ENCODE data around the gene GPRIN3.
"Not testable (repeated sequence)": the region's sequence is repeated elsewhere in the genome, so short reads cannot be mapped to it uniquely, and the experiment has no call there.

GPRIN3 gene

GRCh38 chr4:89314291-89314690 is 6.7 kb upstream of the GPRIN3 start:
- no peak overlapping the region for H3K4me3 ChIP-seq (ENCODE audit: low read depth, low read length)

GRCh38 chr4:89312066-89312465 is 4.5 kb upstream of the GPRIN3 start:
- no peak overlapping the region for H3K4me3 ChIP-seq (ENCODE audit: low read depth, low read length)

GRCh38 chr4:89311433-89311832 is 3.8 kb upstream of the GPRIN3 start:
- no peak overlapping the region for H3K4me3 ChIP-seq (ENCODE audit: low read depth, low read length)

GRCh38 chr4:89309154-89309553 is 1.6 kb upstream of the GPRIN3 start:
- not testable (repeated sequence) for H3K4me3 ChIP-seq (ENCODE audit: low read depth, low read length)

GRCh38 chr4:89308161-89308500 is 531 bp upstream of the GPRIN3 start:
- H3K4me3 ChIP-seq (ENCODE audit: low read depth, low read length) = no peak overlapping the region

- peak overlapping the region; percentile 59 for H3K4me3 ChIP-seq (ENCODE audit: low read depth, low read length)
Measured at GRCh38 chr4:89307178-89307445, 488 bp downstream of the GPRIN3 start.

- no peak overlapping the region for H3K4me3 ChIP-seq (ENCODE audit: low read depth, low read length)
Measured at GRCh38 chr4:89306486-89307177, 968 bp downstream of the GPRIN3 start.

- no peak overlapping the region for H3K4me3 ChIP-seq (ENCODE audit: low read depth, low read length)
Measured at GRCh38 chr4:89305712-89306437, 1.7 kb downstream of the GPRIN3 start.

- no peak overlapping the region for H3K4me3 ChIP-seq (ENCODE audit: low read depth, low read length)
Measured at GRCh38 chr4:89305028-89305427, 2.6 kb downstream of the GPRIN3 start.

- no peak overlapping the region for H3K4me3 ChIP-seq (ENCODE audit: low read depth, low read length)
Measured at GRCh38 chr4:89303814-89304388, 3.7 kb downstream of the GPRIN3 start.

GRCh38 chr4:89303177-89303576 is 4.4 kb downstream of the GPRIN3 start:
- no peak overlapping the region for H3K4me3 ChIP-seq (ENCODE audit: low read depth, low read length)

GRCh38 chr4:89301902-89302301 is 5.7 kb downstream of the GPRIN3 start:
- no peak overlapping the region for H3K4me3 ChIP-seq (ENCODE audit: low read depth, low read length)

GRCh38 chr4:89301003-89301402 is 6.6 kb downstream of the GPRIN3 start:
- H3K4me3 ChIP-seq (ENCODE audit: low read depth, low read length) = no peak overlapping the region

GRCh38 chr4:89300499-89300898 is 7.1 kb downstream of the GPRIN3 start:
- H3K4me3 ChIP-seq (ENCODE audit: low read depth, low read length) = no peak overlapping the region

- no peak overlapping the region for H3K4me3 ChIP-seq (ENCODE audit: low read depth, low read length)
Measured at GRCh38 chr4:89300060-89300459, 7.5 kb downstream of the GPRIN3 start.

- H3K4me3 ChIP-seq (ENCODE audit: low read depth, low read length) = no peak overlapping the region
Measured at GRCh38 chr4:89299153-89299791, 8.3 kb downstream of the GPRIN3 start.

GRCh38 chr4:89298788-89299152 is 8.8 kb downstream of the GPRIN3 start:
- no peak overlapping the region for H3K4me3 ChIP-seq (ENCODE audit: low read depth, low read length)

- H3K4me3 ChIP-seq (ENCODE audit: low read depth, low read length) = no peak overlapping the region
Measured at GRCh38 chr4:89298155-89298554, 9.4 kb downstream of the GPRIN3 start.

GRCh38 chr4:89296896-89297295 is 10.7 kb downstream of the GPRIN3 start:
- no peak overlapping the region for H3K4me3 ChIP-seq (ENCODE audit: low read depth, low read length)

- H3K4me3 ChIP-seq (ENCODE audit: low read depth, low read length) = no peak overlapping the region
Measured at GRCh38 chr4:89296399-89296798, 11.2 kb downstream of the GPRIN3 start.

GRCh38 chr4:89295415-89295927 is 12.1 kb downstream of the GPRIN3 start:
- no peak overlapping the region for H3K4me3 ChIP-seq (ENCODE audit: low read depth, low read length)

All from iPS-11a (cell line).